ENCODE data around the gene OTUD3. TPM values are rescaled to one million over a fixed set of nuclear protein-coding genes. Genes with fewer than 3 reads are reported as not detected.
"Not testable (repeated sequence)": the region's sequence is repeated elsewhere in the genome, so short reads cannot be mapped to it uniquely, and the experiment has no call there.

OTUD3 gene
- total and polyA plus RNA-seq, 2 of the 13 experiments (the other 11 are each of a cell fraction or from before 2014, with no cell fraction given), result 5.2 to 7.5 TPM

DNA sequence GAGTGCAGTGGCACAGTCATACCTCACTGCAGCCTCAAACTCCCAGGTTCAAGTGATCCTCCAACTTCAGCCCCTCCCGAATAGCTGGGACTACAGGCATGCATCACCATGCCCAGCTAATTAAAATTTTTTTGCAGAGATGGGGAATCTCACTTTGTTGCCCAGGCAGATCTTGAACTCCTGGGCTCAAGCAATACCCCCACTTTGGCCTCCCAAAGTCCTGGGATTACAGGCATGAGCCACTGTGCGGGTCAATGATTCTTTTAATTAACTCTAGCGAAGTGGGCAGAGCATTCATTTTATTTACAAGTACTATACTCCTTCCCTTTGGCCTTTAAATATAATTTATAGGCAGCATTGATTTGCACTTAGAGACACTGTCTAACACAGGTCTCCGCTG lies 2.5 kb upstream of the OTUD3 start:
- no peak for DNase-seq (ENCODE audit: low spot score)
- H3K36me3 ChIP-seq (replicated peaks in 1 of 2; ENCODE audit: control insufficient read depth in 1 of 2, insufficient read depth in 2 of 2, low read length in 2 of 2), result no peaks in the 10 kb centered on the region
- WGBS (ENCODE audit: low lambda C conversion rate), result 93% methylated on average over 4 of the region's 4 CpGs
- H3K9me3 ChIP-seq (ENCODE audit: low read length), result no peaks in the 10 kb centered on the region
- peaks cover 33% of the 10 kb centered on the region for H3K4me1 ChIP-seq (ENCODE audit: insufficient read depth, low read length)
- FAIRE-seq, result no peak
- no peak overlapping the region for H3K4me3 ChIP-seq (replicated peaks in 1 of 3; ENCODE audit: insufficient read depth in 1 of 3, low read depth in 2 of 3, low read length in 3 of 3)
- H3K4me2 ChIP-seq (ENCODE audit: low read depth, low read length), result no peak overlapping the region
- POLR2A ChIA-PET, result no interaction called here
- CTCF ChIA-PET (ENCODE audit: low intra/inter-chr PET ratio, low total read pairs), result no interaction called here
- H3K79me2 ChIP-seq (ENCODE audit: insufficient read depth, low read length), result peaks cover 20% of the 10 kb centered on the region
- H3K27me3 ChIP-seq (ENCODE audit: control insufficient read depth in 1 of 2, insufficient read depth in 2 of 2, low read length in 2 of 2), result no peaks in the 10 kb centered on the region; a peak in 1 of 5 replicates
- ATAC-seq, result no peak
- in situ Hi-C loops (cut with HindIII; ENCODE audit: extremely low pct_ligation_motif_present, low pct_unique_long_range_greater_than_20kb) (no loop called here), intact Hi-C loops (cut with micrococcal nuclease; ENCODE audit: unreplicated experiment) (loop anchor here (10.0 kb wide), 1 partner anchor 65 kb away; the partner anchor contains the start of gene RNF186)
- H4K20me1 ChIP-seq (ENCODE audit: insufficient read depth, low read length), result 0 out of 2 replicates have a peak, but pooled peaks cover 4% of the 10 kb centered on the region
- H2AFZ ChIP-seq (ENCODE audit: low read length), result no peak overlapping the region
- H3K27ac ChIP-seq (ENCODE audit: extremely low read length, insufficient read depth, low read length), result no peak overlapping the region
- BruUV-seq (replicated peaks), result no TSS peak
- TF ChIP-seq ZNF773 (CRISPR knock-in tag; IDR thresholded peaks at IDR 0.05; ENCODE audit: borderline replicate concordance), result no peak
- no peak for TF ChIP-seq SOX5 (CRISPR knock-in tag; IDR thresholded peaks at IDR 0.05; ENCODE audit: borderline replicate concordance)
- TF ChIP-seq EP300 (IDR thresholded peaks at IDR 0.05; ENCODE audit: low read depth in 2 of 2, low read length in 2 of 2), result no peak
- TF ChIP-seq EP300 (CRISPR knock-in tag; IDR thresholded peaks at IDR 0.05; ENCODE audit: borderline replicate concordance), result no peak
- no peak for TF ChIP-seq ZNF24 (IDR thresholded peaks at IDR 0.05)
- TF ChIP-seq ZNF101 (CRISPR knock-in tag; IDR thresholded peaks at IDR 0.05; ENCODE audit: borderline replicate concordance, low read depth), result no peak
- no peak for TF ChIP-seq ZNF607 (CRISPR knock-in tag; IDR thresholded peaks at IDR 0.05; ENCODE audit: borderline replicate concordance)
- no peak for TF ChIP-seq NR2F1 (CRISPR knock-in tag; IDR thresholded peaks at IDR 0.05)
- no peak for TF ChIP-seq ZNF30 (CRISPR knock-in tag; IDR thresholded peaks at IDR 0.05)
- TF ChIP-seq SNAPC5 (CRISPR knock-in tag; IDR thresholded peaks at IDR 0.05; ENCODE audit: borderline replicate concordance), result no peak
- TF ChIP-seq, protein P1, sequence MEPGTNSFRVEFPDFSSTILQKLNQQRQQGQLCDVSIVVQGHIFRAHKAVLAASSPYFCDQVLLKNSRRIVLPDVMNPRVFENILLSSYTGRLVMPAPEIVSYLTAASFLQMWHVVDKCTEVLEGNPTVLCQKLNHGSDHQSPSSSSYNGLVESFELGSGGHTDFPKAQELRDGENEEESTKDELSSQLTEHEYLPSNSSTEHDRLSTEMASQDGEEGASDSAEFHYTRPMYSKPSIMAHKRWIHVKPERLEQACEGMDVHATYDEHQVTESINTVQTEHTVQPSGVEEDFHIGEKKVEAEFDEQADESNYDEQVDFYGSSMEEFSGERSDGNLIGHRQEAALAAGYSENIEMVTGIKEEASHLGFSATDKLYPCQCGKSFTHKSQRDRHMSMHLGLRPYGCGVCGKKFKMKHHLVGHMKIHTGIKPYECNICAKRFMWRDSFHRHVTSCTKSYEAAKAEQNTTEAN (CRISPR knock-in tag; conservative IDR thresholded peaks at IDR 0.05), result no peak
- TF ChIP-seq, protein P2, sequence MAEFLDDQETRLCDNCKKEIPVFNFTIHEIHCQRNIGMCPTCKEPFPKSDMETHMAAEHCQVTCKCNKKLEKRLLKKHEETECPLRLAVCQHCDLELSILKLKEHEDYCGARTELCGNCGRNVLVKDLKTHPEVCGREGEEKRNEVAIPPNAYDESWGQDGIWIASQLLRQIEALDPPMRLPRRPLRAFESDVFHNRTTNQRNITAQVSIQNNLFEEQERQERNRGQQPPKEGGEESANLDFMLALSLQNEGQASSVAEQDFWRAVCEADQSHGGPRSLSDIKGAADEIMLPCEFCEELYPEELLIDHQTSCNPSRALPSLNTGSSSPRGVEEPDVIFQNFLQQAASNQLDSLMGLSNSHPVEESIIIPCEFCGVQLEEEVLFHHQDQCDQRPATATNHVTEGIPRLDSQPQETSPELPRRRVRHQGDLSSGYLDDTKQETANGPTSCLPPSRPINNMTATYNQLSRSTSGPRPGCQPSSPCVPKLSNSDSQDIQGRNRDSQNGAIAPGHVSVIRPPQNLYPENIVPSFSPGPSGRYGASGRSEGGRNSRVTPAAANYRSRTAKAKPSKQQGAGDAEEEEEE (CRISPR knock-in tag; IDR thresholded peaks at IDR 0.05; ENCODE audit: borderline replicate concordance), result no peak
- TF ChIP-seq ZNF724P (CRISPR knock-in tag; IDR thresholded peaks at IDR 0.05; ENCODE audit: borderline replicate concordance), result no peak
- H3K9ac ChIP-seq (ENCODE audit: insufficient read depth, low read depth, low read length), result no peak overlapping the region

GRCh38 chr1:19880841-19881240 lies 1.4 kb upstream of the OTUD3 start:
- Histone ChIP-seq H3K79me2 (ENCODE audit: insufficient read depth, low read length) (peaks cover 30% of the 10 kb centered on the region), H3K4me1 (ENCODE audit: insufficient read depth, low read length) (peaks cover 44% of the 10 kb centered on the region)
- H3K36me3 ChIP-seq (replicated peaks in 1 of 2; ENCODE audit: control insufficient read depth in 1 of 2, insufficient read depth in 2 of 2, low read length in 2 of 2); FAIRE-seq; H3K27ac ChIP-seq (ENCODE audit: extremely low read length, insufficient read depth, low read length); H3K4me2 ChIP-seq (ENCODE audit: low read depth, low read length); ATAC-seq; H3K27me3 ChIP-seq (ENCODE audit: control insufficient read depth in 1 of 2, insufficient read depth in 2 of 2, low read length in 2 of 2); H3K9me3 ChIP-seq (ENCODE audit: low read length); BruUV-seq (replicated peaks); CTCF ChIA-PET (ENCODE audit: low intra/inter-chr PET ratio, low total read pairs); H4K20me1 ChIP-seq (ENCODE audit: insufficient read depth, low read length); DNase-seq (ENCODE audit: low spot score); H3K4me3 ChIP-seq (replicated peaks in 1 of 3; ENCODE audit: insufficient read depth in 1 of 3, low read depth in 2 of 3, low read length in 3 of 3); POLR2A ChIA-PET; H2AFZ ChIP-seq (ENCODE audit: low read length); in situ Hi-C loops (cut with HindIII; ENCODE audit: extremely low pct_ligation_motif_present, low pct_unique_long_range_greater_than_20kb); H3K9ac ChIP-seq (ENCODE audit: insufficient read depth, low read depth, low read length): not testable (repeated sequence)
- intact Hi-C loops (cut with micrococcal nuclease; ENCODE audit: unreplicated experiment), result loop anchor here (10.0 kb wide), 1 partner anchor 66 kb away; the partner anchor contains the start of gene RNF186
- 74% methylated on average over 5 of the region's 5 CpGs for WGBS (ENCODE audit: low lambda C conversion rate)
